Neural progenitor cell (in vitro differentiated cells): ENCODE results near the gene MMP2.

ENCODE experiments used
- CTCF ChIP-seq: fragments of 200-600 bp; sonication (generic); IDR thresholded peaks from 2 replicates; pipeline ENCODE4 v1.5.1; 2017; ENCODE audit warnings: antibody characterized with exemption, mild to moderate bottlenecking
- EZH2phosphoT487 ChIP-seq: fragments of 200-600 bp; sonication (generic); IDR thresholded peaks from 2 replicates; pipeline ENCODE4 v1.6.1; 2017; ENCODE audit warnings: antibody characterized with exemption

DNA sequence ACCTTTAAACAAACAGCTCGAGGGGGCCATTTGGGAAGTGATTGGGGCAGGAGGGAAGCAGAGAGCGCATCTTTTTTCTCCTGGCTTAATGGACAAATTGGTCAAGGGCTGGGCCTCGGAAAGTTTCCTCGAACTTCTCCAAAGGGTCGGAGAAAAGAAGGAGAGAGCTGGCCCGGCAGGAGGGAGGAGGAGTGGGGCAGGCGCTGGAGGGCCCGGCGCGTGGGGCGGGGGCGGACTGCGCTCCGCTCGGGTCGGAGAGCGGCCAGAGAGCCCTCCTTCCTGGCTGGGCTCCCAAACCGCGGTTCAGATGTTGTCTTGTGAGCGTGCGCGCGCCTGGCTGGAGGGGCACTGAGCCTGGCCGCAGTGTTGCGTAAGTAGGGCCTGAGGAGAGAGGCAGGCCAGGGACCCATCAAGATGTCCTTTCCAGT, 1.2 kb downstream of the MMP2 start:
- TF ChIP-seq CTCF, result no peak
- no peak for TF ChIP-seq EZH2phosphoT487
